Stimulated activated CD8-positive, alpha-beta memory T cell treated with anti-CD3 and anti-CD28 coated beads, Interleukin-12 subunit alpha, Interleukin-12 subunit beta, amount 100 ng/mL, for 4 hours (primary cell): Measurements from ENCODE around the gene PELI2.

Experiments
- DNase-seq: peaks from one replicate; pipeline ENCODE4 v3.0.0-alpha.2; 2020; ENCODE audit warnings: low read depth

Gene PELI2

GRCh38 chr14:56300495-56300894 lies 182.3 kb downstream of the PELI2 start:
- no peak for DNase-seq

- DNase-seq: no peak
Measured at GRCh38 chr14:56304456-56304855, 186.2 kb downstream of the PELI2 start.

GRCh38 chr14:56309198-56309597 lies 191.0 kb downstream of the PELI2 start:
- DNase-seq: no peak

GRCh38 chr14:56310643-56311042 lies 192.4 kb downstream of the PELI2 start:
- DNase-seq: no peak

GRCh38 chr14:56313789-56314188 lies 195.6 kb downstream of the PELI2 start:
- DNase-seq: no peak

GRCh38 chr14:56318393-56319115 lies 200.3 kb downstream of the PELI2 start:
- DNase-seq: no peak

GRCh38 chr14:56321861-56322260 lies 203.7 kb downstream of the PELI2 start:
- DNase-seq: no peak

GRCh38 chr14:56322531-56322930 lies 204.3 kb downstream of the PELI2 start:
- no peak for DNase-seq

GRCh38 chr14:56324454-56324853 lies 206.2 kb downstream of the PELI2 start:
- DNase-seq: no peak

GRCh38 chr14:56324856-56325699 lies 206.9 kb downstream of the PELI2 start:
- DNase-seq: no peak

GRCh38 chr14:56328021-56328420 lies 209.8 kb downstream of the PELI2 start:
- DNase-seq: no peak

- DNase-seq: no peak
Measured at GRCh38 chr14:56331592-56332216, 213.5 kb downstream of the PELI2 start.

GRCh38 chr14:56333359-56334292 lies 215.4 kb downstream of the PELI2 start:
- no peak for DNase-seq

- no peak for DNase-seq
Measured at GRCh38 chr14:56334458-56334857, 216.2 kb downstream of the PELI2 start.

GRCh38 chr14:56338674-56339073 lies 220.5 kb downstream of the PELI2 start:
- no peak for DNase-seq

GRCh38 chr14:56339855-56340701 lies 221.9 kb downstream of the PELI2 start:
- peak; percentile 3 for DNase-seq

- no peak for DNase-seq
Measured at GRCh38 chr14:56340932-56341331, 222.7 kb downstream of the PELI2 start.

- no peak for DNase-seq
Measured at GRCh38 chr14:56341766-56342493, 223.7 kb downstream of the PELI2 start.

GRCh38 chr14:56342494-56342942 lies 224.3 kb downstream of the PELI2 start:
- DNase-seq: no peak

- no peak for DNase-seq
Measured at GRCh38 chr14:56349960-56350359, 231.7 kb downstream of the PELI2 start.
